Fibroblast of lung (primary cell): ENCODE results near the gene SLC66A2. TPM values are rescaled to one million over a fixed set of nuclear protein-coding genes. Genes with fewer than 3 reads are reported as not detected.

Experiments used
- DNase-seq, 2 donors: peaks; one replicate each; pipeline versions ENCODE4 v3.0.0 to v3.0.0-alpha.2; 2010; ENCODE audit warnings: low read depth in 2 of 2
- H2AFZ ChIP-seq: 2 replicates; pipeline ENCODE4 v1.5.1; 2012; ENCODE audit warnings: low read length, control low read depth, inconsistent platforms
- H3K27ac ChIP-seq: 2 replicates; pipeline ENCODE4 v1.5.1; 2011; ENCODE audit warnings: low read length, control low read depth; ENCODE audit not compliant: insufficient read depth
- H3K27me3 ChIP-seq: 2 replicates; pipeline ENCODE4 v1.5.1; 2011; ENCODE audit warnings: mild to moderate bottlenecking, low read length; ENCODE audit not compliant: control insufficient read depth, insufficient read depth
- H3K36me3 ChIP-seq: 2 replicates; pipeline ENCODE4 v1.5.1; 2011; ENCODE audit warnings: low read length; ENCODE audit not compliant: control insufficient read depth, insufficient read depth
- H3K4me1 ChIP-seq: 2 replicates; pipeline ENCODE4 v1.5.1; 2011; ENCODE audit warnings: low read length; ENCODE audit not compliant: control insufficient read depth, insufficient read depth; ENCODE audit errors: extremely low read depth
- H3K4me2 ChIP-seq: 2 replicates; pipeline ENCODE4 v1.5.1; 2011; ENCODE audit warnings: low read length, control low read depth; ENCODE audit not compliant: insufficient read depth; ENCODE audit errors: extremely low read depth
- H3K4me3 ChIP-seq, 4 experiments: fragments of 200-600 bp in 1 of 4; sonication (generic) in 1 of 4; replicated peaks in 1 of 4; 2 replicates each; pipeline ENCODE4 v1.5.1; 2011 to 2016; ENCODE audit warnings: low read length in 4 of 4, low read depth in 3 of 4, mild to moderate bottlenecking in 3 of 4, control low read depth in 2 of 4, inconsistent platforms in 1 of 4, mixed read lengths in 1 of 4; ENCODE audit not compliant: insufficient read depth in 1 of 4; ENCODE audit errors: control extremely low read depth in 1 of 4
- H3K79me2 ChIP-seq: 2 replicates; pipeline ENCODE4 v1.5.1; 2012; ENCODE audit warnings: mild to moderate bottlenecking, low read length, inconsistent platforms; ENCODE audit not compliant: control insufficient read depth, insufficient read depth
- H3K9ac ChIP-seq: 2 replicates; pipeline ENCODE4 v1.5.1; 2011; ENCODE audit warnings: mild to moderate bottlenecking, low read length, control low read depth; ENCODE audit not compliant: insufficient read depth
- H3K9me3 ChIP-seq: 2 replicates; pipeline ENCODE4 v1.5.1; 2012; ENCODE audit warnings: low read depth, low read length; ENCODE audit not compliant: control insufficient read depth, insufficient read depth
- H4K20me1 ChIP-seq: 2 replicates; pipeline ENCODE4 v1.5.1; 2011; ENCODE audit warnings: low read length; ENCODE audit not compliant: control insufficient read depth, insufficient read depth; ENCODE audit errors: extremely low read depth
- EZH2 ChIP-seq: IDR thresholded peaks from 2 replicates; pipeline ENCODE4 v1.5.1; 2012; ENCODE audit warnings: low read length, control low read depth, mild to moderate bottlenecking; ENCODE audit errors: missing control alignments
- polyA plus RNA-seq, 2 donors: library from polyadenylated mRNA; depleted of rRNA in 1 of 2; stranded (reverse) in 1 of 2; unstranded in 1 of 2; fragments of >200 nt; gene quantifications; 2 replicates each; pipeline ENCODE4 v1.2.1, GENCODE V29; 2011 to 2012; ENCODE audit warnings: missing spikeins in 1 of 2
- total RNA-seq: library from RNA; depleted of rRNA; stranded (reverse); fragments of >200 nt; gene quantifications from 2 replicates; pipeline ENCODE4 v1.2.1, GENCODE V29; 2014
- TF ChIP-seq, protein P1 (sequence below), 2 donors: IDR thresholded peaks in 1 of 2; conservative IDR thresholded peaks in 1 of 2; 1 replicate in 1 of 2; 2 replicates in 1 of 2; pipeline ENCODE4 v1.5.1; 2011 to 2012; ENCODE audit warnings: low read length in 2 of 2, control low read depth in 1 of 2, inconsistent platforms in 1 of 2, low read depth in 1 of 2, mild to moderate bottlenecking in 1 of 2

Gene SLC66A2
- total and polyA plus RNA-seq, 2 donors (not counting 1 experiment from before 2014, with no cell fraction given), result 13.2 to 46.1 TPM

DNA sequence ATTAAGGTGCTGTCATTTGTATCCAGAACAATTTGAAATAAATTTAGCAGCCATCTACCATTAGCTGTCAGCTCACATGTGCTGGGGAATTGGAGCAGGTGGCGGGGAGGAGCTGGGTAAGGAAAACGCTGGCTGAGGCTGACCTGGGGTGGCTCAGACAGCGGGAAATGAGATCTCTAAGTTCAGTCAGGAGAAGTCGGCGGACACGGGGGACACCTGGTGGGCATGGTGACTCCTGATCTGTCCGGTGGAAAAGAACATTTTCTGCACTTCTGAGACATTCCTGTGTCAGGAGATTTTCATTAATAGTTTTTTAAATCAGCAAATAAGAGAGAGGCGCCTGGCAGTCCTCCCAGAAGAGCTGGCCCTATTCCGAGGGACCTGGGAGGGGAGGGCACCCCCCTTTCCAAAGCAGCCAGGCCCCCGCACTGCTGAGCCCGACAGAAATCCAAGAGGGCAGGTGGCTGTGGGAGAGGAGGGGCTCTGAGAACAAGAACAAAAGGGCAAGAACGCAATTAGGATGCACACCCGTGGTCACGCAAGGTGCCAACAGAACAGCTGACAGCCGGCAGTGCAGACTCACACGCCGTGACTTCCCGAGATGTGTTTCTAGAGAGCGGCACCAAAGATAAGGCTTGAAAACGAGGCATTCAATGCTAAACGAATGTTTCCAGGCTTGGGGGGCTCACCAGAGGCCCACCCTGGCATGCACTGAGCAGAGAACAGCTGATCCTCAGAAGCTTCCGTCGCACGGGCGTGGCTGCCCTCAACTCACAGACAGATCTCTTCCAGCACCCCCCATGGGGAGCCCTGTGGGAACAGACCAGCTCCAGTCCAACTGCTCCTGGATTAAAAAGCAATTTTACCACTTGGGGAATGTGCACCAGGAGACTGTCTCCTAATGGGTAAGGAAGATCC, 26.4 kb downstream of the SLC66A2 start:
- Histone ChIP-seq H3K9me3 (no peaks in the 10 kb centered on the region), H3K27me3 (no peaks in the 10 kb centered on the region), H3K27ac (no peak overlapping the region), H3K4me1 (no peaks in the 10 kb centered on the region), H3K9ac (no peak overlapping the region), H3K79me2 (peaks cover 4% of the 10 kb centered on the region), H3K4me3 (no peak overlapping the region), H4K20me1 (no peaks in the 10 kb centered on the region), H3K4me2 (no peak overlapping the region), H2AFZ (no peak overlapping the region), H3K36me3 (peaks cover 2% of the 10 kb centered on the region)
- no peak for DNase-seq
- TF ChIP-seq, protein P1, sequence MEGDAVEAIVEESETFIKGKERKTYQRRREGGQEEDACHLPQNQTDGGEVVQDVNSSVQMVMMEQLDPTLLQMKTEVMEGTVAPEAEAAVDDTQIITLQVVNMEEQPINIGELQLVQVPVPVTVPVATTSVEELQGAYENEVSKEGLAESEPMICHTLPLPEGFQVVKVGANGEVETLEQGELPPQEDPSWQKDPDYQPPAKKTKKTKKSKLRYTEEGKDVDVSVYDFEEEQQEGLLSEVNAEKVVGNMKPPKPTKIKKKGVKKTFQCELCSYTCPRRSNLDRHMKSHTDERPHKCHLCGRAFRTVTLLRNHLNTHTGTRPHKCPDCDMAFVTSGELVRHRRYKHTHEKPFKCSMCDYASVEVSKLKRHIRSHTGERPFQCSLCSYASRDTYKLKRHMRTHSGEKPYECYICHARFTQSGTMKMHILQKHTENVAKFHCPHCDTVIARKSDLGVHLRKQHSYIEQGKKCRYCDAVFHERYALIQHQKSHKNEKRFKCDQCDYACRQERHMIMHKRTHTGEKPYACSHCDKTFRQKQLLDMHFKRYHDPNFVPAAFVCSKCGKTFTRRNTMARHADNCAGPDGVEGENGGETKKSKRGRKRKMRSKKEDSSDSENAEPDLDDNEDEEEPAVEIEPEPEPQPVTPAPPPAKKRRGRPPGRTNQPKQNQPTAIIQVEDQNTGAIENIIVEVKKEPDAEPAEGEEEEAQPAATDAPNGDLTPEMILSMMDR (conservative IDR thresholded peaks at IDR 0.05 in 1 of 2, IDR thresholded peaks at IDR 0.05 in 1 of 2; ENCODE audit: low read depth in 1 of 2, low read length in 2 of 2), result no peak
- TF ChIP-seq EZH2, result no peak

DNA sequence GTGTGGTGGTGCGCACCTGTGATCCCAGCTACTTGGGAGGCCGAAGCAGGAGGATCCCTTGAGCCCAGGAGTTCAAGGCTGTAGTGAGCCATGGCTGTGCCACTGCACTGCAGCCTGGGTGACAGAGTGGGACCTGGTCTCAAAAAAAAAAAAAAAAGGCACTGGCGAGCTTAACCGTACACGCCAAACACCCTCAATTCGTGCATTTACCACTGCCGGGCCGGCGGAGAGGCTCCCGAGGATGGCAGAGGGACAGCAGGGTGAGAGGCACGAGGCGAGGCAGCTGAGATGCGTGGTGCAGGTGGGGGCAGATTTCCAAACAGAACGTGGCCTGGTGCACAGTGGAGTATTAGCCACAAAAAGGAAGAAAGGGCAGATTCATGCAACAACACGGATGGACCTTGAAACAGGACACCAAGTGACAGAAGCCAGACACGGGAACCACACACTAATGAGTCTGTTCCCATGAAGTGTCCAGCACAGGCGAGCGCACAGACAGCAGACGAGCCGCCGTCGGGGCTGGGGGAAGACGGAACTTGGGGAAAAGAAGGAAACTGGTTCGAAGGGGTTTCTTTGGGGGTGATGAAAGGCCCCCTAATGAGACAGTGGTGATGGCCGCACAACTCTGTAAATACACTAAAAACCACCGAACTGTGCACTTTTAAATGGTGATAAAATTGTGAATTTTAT, 27.4 kb downstream of the SLC66A2 start:
- no peak overlapping the region for H3K27ac ChIP-seq
- no peak overlapping the region for H3K9ac ChIP-seq
- TF ChIP-seq EZH2, result no peak
- TF ChIP-seq, protein P1 (conservative IDR thresholded peaks at IDR 0.05 in 1 of 2, IDR thresholded peaks at IDR 0.05 in 1 of 2; ENCODE audit: low read depth in 1 of 2, low read length in 2 of 2), result no peak
- H3K4me3 ChIP-seq, result no peak overlapping the region
- H3K9me3 ChIP-seq, result no peaks in the 10 kb centered on the region
- H3K4me1 ChIP-seq, result no peaks in the 10 kb centered on the region
- peaks cover 3% of the 10 kb centered on the region for H3K36me3 ChIP-seq
- H3K27me3 ChIP-seq, result no peaks in the 10 kb centered on the region
- H3K79me2 ChIP-seq, result peaks cover 4% of the 10 kb centered on the region
- H2AFZ ChIP-seq, result no peak overlapping the region
- no peaks in the 10 kb centered on the region for H4K20me1 ChIP-seq
- no peak overlapping the region for H3K4me2 ChIP-seq
- DNase-seq, result no peak

DNA sequence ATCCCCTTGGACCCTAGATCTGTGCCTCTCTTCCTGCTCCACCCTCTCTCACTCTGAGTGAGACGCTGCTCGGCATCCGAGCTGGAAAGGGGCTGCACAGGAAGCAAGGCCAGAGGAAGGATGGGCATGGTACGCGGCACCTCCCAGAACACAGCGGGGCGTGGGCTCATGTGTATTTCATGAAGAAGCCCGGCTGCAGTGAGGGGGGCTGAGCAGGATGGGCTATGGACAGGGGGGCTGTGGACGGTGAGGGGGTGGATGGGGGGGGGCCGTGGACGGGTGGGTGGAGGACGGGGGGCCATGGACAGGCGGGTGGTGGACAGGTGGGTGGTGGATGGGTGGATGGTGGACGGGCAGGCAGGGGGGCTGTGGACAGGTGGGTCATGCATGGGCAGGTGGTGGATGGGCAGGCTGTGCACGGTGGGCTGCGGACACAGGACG, 28.5 kb downstream of the SLC66A2 start:
- Histone ChIP-seq H3K79me2 (peaks cover 1% of the 10 kb centered on the region), H3K27me3 (no peaks in the 10 kb centered on the region), H2AFZ (no peak overlapping the region), H3K4me3 (no peak overlapping the region), H4K20me1 (no peaks in the 10 kb centered on the region), H3K4me1 (no peaks in the 10 kb centered on the region), H3K27ac (no peak overlapping the region), H3K9ac (no peak overlapping the region), H3K4me2 (no peak overlapping the region), H3K9me3 (no peaks in the 10 kb centered on the region), H3K36me3 (peaks cover 9% of the 10 kb centered on the region)
- TF ChIP-seq, protein P1 (conservative IDR thresholded peaks at IDR 0.05 in 1 of 2, IDR thresholded peaks at IDR 0.05 in 1 of 2; ENCODE audit: low read depth in 1 of 2, low read length in 2 of 2), result no peak
- TF ChIP-seq EZH2, result no peak
- no peak for DNase-seq
